C1 segment of cervical spinal cord (tissue), 14 donors: ENCODE measurements around the gene XPNPEP2.

ENCODE experiments used
- DNase-seq, 14 donors: peaks; one replicate each; lab custom pipeline; 2025; lab: John Stamatoyannopoulos, UW

The XPNPEP2 gene

DNA sequence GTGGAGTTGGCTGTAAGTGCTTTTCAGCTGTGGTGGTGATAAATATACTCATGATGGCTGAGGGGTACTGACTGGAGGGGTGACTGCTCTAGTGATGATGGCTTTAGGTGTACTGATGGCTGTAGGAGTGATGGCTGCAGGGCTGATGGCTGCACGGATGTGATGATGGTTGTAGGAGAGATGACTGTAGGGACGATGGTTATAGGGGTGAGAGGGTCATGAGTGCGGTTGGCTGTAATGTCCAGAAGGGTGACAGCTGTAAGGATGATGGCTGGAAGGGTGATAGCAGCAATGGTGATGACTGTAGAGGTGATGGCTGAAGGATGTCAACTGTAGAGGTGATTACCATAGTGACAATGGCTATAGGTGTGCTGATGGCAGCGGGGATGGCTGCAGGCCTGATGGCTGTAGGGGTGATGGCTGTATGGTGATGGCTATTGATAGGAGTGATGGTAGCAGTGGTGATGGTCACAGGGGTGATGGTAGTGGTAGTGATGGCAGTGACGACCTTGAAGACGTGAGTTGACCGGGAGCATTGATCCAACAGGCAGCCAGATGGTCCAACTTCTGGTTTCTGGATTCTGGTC lies 40.4 kb downstream of the XPNPEP2 start:
- DNase-seq: no peak

DNA sequence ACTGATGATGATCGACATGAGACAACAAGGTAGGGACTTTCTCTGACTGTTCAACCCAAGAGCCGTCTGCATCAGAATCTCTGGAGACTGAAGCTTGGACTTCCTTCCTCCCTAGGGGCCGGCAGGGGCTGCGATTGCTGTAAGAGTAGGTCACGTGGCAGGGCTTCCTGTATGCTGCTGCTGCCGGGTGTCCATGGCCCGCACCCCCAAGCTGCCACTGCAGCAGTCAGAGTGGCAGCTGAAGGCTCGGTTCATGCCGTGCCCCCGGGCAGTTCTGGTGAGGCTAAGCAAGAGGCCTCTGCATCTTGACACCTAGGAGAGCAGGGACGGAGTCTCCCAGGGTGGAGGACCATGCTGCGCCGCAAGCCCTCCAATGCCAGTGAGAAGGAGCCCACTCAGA lies 41.0 kb downstream of the XPNPEP2 start, which contains the start of gene SASH3:
TSS of gene SASH3 (plus strand) at position 203 of the 400 bp plus-strand sequence. CDS start at position 352, 149 bp downstream.
- DNase-seq: peak in 5 of 14 donors; percentile 3 to 38 (median 5)

DNA sequence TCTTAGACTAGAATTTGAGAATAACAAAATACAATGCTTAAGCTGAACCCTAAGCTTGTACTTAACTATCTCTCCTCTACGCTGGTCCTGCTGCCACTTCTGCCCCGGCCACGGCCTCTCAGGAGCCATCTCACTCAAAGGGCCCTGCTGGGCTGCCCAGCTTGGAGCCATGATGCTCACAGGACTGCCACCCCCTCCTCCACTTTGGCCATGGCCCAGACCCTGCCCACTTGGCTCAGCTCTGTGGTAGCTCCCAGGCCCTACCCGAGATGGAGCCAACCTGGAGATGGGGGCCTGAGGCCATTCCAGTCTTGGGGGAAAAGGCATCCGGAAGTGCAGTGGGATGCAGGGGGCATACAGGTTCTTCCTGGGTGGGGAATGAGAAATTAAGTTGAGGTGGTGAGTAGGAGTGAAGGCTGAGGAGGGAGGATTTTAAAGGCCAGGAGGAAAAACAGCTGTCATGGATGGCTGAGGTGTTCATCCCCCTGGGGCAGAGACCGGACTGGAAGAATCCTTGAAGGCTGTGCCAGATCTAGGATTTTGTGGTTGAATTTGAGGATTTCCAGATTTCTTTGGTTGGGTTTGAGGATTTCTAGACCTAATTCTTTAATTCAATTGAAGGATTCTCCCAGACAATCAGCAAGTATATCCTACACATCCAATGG lies 41.8 kb downstream of the XPNPEP2 start:
- DNase-seq: no peak

DNA sequence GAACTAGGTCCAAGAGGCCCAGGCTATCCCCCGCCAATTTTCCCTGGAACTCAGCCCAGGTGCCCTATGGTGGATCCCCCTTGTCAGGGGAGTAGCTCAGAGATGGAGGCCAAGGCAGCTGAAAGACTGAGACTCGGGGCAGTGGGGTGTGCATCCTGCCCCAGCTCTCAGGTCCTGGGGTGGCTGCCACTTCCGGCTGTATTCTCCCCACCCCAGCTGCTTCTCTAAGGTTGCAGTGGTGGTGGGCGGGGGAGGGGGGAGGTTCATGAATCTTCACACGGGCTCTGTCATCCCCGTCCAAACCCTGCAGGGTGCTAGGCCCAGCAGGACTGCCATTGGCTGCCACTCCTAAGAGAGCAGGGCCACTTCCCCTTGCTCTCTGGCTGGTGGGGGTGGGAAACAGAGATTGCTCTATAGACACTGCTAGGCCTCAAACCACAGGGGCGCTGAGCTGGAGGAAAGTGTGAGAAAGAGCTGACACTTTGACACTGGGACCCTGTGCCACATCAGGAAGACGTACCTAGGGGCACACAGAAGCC lies 42.4 kb downstream of the XPNPEP2 start:
- peak in 2 of 14 donors; percentile 4 to 18 for DNase-seq

DNA sequence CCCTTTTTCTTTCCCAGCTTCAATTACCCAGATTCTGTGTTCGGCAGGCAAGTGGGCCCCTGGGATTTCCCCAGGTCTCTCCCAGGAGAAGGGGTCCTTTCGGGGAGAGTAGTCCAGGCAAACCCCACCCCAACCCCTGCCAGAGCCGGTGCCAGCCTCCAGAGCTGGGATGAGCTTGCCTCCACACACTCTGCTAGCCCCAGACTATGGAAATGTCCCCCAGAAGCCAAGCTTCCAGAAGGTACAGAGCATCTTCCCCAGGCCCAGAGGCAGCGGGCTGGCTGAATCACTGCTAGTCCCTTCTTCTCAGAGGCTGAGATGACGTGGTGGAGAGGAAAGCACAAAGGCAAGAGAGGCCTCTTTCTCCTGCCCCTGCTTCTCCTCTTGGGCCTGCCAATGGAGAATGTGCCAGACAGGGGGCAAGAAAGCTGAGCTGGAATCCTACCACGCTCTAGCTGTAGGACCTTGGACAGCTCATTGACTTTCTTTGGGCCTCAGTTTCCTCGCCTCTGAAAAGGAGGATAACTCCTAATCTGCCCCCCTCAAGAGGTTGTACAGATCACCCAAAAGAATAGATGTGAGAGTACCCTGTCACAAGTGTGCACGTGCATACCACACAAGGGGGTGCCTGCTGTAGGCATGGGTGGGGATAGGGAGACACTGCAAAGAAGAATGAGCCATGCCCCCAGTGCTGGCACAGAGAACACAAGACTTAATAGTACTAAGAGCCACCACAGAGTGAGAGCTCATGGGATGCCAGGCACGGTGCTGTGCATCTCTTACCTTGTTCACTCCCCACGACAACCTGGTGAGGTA lies 43.1 kb downstream of the XPNPEP2 start:
- no peak for DNase-seq

DNA sequence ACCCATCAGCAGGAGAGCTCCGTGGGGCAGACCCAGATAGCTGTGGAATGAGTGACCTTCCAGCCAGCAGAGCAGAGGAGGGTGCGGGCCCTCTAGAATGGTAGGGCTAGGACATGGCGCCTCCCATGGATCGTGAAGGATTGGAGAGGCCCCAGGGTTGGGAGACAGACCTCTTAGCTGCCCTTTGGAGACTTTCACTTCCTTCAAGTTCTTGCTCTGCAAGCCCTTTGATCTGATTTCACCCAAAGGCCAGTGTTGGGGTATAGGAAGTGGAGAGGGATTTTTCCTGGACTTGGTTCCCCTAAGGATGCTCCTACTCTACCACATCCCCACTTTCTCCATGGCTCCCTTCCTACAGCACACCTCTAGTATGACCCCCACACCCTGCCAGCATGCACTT lies 43.9 kb downstream of the XPNPEP2 start:
- DNase-seq: no peak

DNA sequence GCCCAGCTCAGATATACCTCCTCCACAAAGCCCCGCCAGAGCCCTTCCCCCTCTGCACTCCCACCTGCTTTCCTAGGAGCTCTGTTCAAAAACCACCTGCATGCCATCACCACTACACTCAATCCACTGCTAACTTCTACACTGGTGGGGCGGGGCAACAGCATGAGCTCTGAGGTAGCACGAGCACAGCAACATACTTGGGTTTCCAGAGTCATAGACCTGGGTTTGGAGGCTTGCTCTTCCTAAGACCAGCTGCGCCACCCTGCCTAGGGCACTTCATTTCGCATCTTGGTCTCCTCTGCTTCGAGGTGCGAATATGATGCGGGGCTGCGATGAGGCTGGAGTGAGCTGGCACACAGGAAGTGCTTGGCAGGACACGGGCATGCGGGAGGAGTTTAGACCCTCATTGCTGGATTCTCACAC lies 44.5 kb downstream of the XPNPEP2 start:
- no peak for DNase-seq

DNA sequence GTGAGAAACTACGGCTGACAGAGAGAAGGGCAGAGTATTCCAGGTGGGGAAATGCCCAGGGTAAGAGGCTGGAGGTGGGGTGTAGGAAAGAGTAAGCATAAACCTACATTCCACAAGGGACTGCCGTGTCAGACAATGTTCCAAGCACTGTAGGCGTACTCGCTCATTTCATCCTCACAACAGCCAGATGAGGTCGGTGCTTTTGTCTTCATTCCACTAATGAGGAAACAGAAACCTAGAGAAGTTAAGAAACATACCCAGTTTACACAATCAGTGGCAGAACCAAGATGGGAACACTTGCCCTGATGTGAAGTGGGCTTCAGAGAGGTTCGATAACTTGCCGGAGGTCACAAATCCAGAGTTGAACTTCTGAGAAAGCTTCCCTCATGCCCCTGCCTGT lies 45.6 kb downstream of the XPNPEP2 start:
- DNase-seq: no peak

DNA sequence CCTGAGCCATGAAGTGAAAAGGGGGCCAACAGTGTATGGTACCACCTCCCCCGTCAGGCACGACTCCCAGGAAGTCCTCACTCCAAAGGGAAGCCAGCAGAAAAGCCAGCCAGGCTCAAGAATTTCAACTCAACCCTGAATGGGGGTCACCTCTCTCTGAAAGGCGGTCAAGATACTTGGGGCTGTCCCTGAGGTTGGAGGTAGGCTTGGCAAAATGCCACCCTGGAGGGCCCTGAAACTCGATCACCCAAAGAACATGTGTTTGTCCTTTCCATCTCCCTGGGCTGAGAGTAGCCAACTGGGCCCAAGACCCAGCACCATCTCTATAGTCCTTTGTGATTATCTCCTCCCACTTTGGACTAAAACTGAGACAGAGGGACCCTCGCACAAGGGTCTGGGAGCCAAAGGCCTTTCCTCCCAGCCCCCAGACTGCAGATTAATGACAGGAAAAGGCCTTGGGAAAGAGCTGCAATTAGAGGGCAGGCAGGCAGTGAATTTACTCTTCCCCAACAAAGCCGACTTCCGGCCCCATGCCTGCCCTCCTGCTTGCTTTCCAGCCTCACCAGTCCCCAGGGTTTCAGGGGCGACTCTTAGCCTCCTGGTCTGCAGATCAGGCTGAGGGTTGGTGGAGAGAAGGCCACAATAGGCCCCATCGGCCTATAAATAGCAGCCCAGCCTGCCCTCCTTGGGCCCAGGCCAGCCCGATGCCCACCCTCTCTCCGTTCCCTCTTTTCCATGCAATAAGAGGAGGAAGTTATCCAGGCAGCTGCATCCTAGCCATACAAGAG lies 46.6 kb downstream of the XPNPEP2 start:
- DNase-seq: no peak

DNA sequence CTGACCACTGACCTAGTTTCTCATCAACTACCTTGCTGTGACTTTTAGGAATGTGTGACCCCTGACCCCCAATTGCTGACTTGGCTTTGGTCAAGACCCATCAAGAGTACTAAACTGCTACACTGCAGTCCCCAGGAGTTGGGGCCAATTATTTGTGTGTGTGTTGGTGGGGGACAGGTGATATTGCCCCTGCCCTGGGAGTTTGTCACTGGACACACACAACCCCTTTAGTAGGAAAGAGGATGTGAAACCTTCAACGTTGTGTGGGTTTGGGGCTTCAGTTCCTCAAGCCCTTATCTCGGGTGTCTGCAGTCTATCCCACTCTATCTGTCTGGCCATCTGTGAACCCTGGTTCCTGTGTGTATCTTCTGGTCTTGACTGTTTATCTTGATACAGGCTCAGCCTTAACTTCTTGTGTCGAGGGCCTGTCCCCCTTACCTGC lies 47.5 kb downstream of the XPNPEP2 start:
- DNase-seq: no peak

DNA sequence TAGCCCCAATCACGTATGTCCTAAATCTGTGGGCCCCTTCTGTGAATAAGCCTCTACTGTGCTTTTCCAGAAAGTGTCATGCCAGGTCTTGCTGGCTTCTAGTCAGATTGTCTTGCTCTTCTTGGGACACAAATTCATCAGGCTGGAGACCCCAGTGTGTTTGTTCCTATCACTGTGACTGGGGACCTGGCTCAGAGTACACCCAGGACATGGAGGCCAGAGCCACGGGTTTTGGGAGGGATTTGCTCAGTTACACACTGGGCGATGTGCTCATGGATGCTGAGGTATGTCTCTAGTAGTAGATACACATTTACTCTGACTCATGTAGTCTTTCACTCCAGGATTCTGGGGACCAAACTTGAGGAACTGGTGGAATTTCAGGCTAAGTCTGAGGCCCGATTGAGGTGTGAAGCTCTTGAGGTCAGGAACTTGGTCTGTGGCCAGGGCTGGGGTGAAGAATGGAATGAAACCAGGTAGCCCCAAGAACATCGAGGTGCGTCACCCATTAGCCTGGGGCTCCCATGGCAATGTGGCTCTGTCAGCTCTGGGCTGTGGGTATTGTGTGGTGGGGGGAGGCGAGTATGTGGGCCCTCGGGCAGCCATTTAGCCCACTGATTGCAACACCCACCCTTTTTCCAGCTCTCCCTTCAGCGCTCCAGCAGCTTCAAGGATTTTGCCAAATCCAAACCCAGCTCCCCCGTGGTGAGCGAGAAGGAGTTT lies 48.7 kb downstream of the XPNPEP2 start:
- DNase-seq: no peak

DNA sequence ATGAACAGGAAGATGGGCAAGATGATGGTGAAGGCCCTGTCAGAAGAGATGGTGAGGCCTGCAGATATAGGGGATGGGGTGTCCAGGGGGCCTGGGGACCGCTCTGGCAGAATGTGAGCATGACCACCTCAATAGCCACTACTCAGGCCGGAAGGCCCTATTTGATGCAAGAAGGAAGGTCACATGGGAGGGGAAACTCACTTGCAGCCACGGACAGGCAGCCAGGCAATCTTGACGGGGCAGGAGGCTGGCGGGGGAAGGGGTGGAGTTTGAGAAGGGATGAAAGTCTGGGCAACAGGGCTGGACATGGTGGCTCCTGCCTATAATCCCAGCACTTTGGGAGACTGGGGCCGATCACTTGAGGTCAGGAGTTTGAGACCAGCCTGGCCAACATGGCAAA lies 49.7 kb downstream of the XPNPEP2 start:
- DNase-seq: no peak

DNA sequence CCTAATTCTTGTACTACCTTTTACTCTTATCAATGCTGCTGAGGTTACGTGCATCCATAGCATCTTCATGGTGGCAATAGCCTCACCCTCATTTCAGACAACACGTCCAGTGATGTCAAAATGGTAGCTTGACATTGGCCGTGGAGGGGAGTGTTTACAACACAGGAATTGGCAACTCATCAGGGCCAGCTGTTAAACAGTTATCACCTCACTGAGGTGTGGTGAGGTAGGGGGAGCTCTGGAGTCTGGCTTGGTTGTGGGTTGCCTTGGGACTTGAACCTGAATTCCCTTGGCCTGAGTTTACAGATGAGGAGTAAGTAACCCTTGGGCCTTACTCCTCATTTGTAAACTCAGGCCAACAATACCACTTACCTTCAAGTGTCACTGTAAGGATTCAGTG lies 51.4 kb downstream of the XPNPEP2 start:
- DNase-seq: no peak

DNA sequence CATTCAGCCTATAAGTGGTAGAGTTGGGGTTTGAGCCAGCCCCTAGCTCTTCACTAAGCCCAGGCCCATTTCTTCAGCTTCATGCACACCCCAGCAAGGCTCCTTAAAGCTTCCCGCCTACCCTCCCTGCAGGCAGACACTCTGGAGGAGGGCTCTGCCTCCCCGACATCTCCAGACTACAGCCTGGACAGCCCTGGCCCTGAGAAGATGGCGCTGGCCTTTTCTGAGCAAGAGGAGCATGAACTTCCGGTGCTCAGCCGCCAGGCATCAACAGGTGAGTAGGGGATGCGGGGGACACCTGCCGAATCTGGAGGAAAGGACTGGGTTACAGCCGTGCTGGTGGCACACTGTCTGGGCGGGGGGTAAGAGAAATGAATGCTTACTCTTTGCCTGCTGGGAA lies 52.0 kb downstream of the XPNPEP2 start:
- DNase-seq: no peak

DNA sequence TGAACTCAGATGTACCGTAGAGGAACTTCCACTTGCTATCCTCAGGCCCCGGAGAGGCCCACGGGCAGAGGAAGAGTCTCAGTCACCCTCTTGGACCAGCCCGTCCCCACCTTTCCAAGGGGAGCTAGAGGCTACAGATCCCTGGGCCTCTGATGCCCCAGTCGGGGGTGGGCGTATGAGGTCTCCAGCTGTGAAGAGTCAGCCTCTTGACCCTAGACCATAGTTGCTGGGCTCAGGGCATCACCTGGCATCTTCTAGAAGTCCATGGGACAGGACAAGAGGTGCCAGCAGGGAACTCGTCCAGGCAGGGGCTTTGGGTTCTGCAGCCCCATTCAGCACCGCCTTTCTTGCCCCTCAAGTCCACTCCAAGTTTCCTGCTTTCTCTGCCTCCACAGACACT lies 52.6 kb downstream of the XPNPEP2 start:
- DNase-seq: no peak

DNA sequence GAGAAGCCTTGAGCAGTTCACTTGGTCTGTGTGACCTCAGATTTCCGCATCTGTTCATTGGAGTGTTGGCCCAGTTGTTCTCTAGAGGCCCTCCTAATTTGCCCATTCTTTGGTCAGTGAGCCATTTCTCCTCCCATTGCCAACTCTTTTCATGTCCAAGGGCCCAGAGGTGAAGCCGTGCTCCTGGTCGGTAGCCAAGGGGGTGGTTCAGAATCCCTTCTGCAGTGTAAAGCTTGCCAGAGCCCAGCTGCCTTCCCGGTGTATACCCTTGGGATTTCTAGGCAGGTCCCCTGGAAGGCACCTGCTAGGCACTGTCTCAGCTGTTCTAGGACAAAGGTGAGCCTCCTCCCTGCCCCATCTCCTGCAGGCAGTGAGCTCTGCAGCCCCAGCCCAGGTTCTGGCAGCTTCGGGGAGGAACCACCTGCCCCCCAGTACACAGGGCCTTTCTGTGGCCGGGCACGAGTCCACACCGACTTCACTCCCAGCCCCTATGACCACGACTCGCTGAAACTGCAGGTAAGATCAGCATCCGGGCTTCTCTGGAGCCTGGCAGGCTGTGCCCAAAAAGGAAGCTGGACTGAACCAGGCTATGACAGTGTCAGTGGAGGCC lies 53.3 kb downstream of the XPNPEP2 start:
- peak in 1 of 14 donors; percentile 11 for DNase-seq

DNA sequence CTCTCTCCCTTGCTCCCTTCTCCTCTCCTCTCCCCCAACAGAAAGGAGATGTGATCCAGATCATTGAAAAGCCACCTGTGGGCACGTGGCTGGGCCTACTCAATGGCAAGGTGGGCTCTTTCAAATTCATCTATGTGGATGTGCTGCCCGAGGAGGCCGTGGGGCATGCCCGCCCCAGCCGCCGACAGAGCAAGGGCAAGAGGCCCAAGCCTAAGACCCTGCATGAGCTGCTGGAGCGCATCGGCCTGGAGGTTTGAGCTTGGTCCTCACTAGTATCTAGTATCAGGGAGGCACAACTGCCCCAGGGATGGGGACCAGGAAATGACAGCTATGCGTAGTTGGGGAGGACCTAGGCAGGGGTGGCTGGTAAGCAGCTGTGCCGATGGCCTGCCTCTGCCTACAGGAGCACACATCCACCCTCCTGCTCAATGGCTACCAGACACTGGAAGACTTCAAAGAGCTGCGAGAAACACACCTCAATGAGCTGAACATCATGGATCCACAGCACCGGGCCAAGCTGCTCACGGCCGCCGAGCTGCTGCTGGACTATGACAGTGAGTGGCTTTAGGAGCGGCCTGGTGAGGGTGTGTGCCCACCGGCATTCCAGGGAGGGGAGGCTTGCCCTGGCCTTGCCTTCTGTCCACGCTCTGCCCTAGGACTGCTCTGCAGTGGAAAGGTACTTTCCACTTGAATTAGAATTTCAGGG lies 54.0 kb downstream of the XPNPEP2 start:
- no peak for DNase-seq

DNA sequence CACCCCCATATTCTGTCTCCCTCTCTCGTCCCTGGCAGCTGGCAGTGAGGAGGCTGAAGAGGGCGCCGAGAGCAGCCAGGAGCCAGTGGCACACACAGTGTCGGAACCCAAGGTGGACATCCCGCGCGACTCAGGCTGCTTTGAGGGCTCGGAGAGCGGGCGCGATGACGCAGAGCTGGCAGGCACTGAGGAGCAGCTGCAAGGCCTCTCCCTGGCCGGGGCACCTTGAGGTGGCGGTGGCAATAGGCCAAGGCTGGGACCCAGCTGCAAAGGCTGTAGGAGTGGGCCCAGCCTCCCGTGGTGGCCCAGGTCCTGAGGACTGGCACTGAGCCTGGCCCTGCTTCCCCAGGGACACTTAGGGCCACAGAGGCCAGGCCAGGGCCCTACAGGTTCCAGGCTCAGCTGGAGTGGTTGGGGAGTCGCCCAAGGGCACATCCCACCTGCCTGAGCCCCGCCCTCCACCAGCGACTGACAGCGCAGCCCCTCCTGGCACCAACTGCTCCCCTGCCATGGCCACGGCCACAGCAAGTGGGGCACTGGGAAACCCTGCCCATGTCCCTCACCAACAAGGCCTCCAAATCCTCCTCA lies 54.9 kb downstream of the XPNPEP2 start:
- DNase-seq: no peak

DNA sequence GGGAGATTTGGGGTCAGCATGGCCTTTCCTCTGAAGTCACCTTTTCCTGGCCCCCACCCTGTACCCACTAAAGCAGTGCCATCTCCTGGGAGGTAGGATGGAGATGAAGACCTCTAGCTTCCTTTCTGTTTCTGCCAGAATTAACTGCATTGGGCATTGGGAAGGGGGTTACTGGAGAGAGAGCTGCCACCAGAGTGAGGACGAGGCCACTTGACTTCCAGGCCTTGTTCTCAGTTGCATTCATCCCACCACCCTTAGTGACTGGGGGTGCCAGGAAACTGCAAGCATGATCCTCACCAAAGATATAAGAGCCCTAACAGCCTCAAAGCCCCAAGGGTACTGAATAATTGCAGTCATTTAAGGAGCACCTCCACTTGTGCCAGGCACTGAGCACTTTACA lies 56.8 kb downstream of the XPNPEP2 start:
- DNase-seq: no peak
